Fibroblast of villous mesenchyme (primary cell): ENCODE results near the gene COX7A2L. TPM values are rescaled to one million over a fixed set of nuclear protein-coding genes. Genes with fewer than 3 reads are reported as not detected.
"Not testable (repeated sequence)": the region's sequence is repeated elsewhere in the genome, so short reads cannot be mapped to it uniquely, and the experiment has no call there.

Source experiments
- DNase-seq: peaks from one replicate; pipeline ENCODE4 v3.0.0-alpha.2; 2010; ENCODE audit warnings: low read depth
- H3K4me3 ChIP-seq: 2 replicates; pipeline ENCODE4 v1.5.1; 2011; ENCODE audit warnings: low read depth, mild to moderate bottlenecking, low read length
- total RNA-seq: library from RNA; depleted of rRNA; stranded (reverse); fragments of >200 nt; gene quantifications from 2 replicates; pipeline ENCODE4 v1.2.3, GENCODE V29; 2012
- TF ChIP-seq, protein P1 (sequence below): IDR thresholded peaks from 2 replicates; pipeline ENCODE4 v1.5.1; 2012; ENCODE audit warnings: low read depth, mild to moderate bottlenecking, low read length; ENCODE audit not compliant: insufficient read depth

COX7A2L gene
- total RNA-seq, 1 donor: 189 TPM

DNA sequence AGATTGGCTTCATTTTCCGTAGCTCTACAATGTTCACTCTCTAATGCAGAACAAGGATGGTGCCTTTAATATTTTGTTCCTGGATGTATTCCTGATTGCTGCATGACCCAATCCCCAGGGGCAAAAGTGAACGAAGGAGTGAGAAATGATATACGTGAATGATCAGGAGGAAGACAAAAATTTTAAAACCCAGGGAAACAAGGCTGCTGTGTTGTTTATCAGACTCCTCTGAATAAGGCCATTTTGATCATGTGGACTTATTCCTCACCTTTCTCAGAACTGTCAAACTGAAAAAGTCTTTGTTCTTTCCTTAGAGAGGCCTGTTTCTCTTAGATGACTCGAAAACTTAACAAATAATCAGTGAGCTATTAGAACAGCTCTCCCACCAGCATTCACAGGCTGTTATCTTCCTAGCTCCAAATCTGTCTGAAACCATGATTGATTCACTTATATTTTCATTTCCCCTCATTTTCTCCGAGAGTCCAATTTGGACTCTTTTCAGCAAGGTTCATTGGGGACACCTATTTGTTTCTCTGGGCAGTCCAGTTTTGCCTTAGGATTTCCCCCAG lies 29.5 kb upstream of the COX7A2L start:
- no peak overlapping the region for H3K4me3 ChIP-seq
- TF ChIP-seq, protein P1, sequence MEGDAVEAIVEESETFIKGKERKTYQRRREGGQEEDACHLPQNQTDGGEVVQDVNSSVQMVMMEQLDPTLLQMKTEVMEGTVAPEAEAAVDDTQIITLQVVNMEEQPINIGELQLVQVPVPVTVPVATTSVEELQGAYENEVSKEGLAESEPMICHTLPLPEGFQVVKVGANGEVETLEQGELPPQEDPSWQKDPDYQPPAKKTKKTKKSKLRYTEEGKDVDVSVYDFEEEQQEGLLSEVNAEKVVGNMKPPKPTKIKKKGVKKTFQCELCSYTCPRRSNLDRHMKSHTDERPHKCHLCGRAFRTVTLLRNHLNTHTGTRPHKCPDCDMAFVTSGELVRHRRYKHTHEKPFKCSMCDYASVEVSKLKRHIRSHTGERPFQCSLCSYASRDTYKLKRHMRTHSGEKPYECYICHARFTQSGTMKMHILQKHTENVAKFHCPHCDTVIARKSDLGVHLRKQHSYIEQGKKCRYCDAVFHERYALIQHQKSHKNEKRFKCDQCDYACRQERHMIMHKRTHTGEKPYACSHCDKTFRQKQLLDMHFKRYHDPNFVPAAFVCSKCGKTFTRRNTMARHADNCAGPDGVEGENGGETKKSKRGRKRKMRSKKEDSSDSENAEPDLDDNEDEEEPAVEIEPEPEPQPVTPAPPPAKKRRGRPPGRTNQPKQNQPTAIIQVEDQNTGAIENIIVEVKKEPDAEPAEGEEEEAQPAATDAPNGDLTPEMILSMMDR: no peak
- no peak for DNase-seq

DNA sequence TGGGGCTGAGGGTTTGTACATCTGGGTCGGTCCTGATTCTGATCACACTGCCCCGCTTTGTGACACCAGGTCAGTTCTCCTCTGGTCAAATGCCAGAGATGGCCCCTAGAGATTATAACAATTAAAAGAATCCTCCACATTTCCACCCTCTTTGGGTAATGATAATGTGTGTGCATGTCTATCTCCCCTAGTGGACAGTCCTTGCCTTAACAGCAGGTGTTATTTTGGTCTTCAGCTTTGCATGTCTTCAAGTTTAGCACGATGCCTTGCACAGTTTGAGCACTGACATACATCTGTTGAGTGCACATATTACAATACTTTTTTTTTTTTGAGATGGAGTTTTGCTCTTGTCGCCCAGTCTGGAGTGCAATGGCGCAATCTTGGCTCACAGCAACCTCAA lies 25.7 kb upstream of the COX7A2L start:
- no peak for DNase-seq
- H3K4me3 ChIP-seq: no peak overlapping the region
- TF ChIP-seq, protein P1: peak; percentile 57

DNA sequence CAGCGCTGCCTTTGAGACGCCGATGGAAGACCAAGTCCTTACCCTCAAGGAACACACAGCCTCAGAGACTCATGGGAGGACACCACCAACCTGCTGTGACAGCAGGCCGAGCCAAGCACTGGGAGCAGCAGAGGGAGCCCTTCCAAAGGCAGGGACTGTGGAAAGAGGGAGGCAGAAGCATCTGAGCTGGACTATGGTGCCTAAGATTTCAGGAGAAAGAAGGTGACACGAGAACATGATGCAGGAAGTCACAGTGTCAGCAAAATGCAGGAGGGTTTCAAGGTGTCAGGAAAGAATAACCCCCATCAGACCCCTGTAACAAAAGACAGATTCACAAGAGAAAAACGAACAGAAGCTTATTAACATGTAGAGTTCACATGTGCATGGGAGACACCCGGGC lies 24.2 kb upstream of the COX7A2L start:
- TF ChIP-seq, protein P1: peak; percentile 47
- peak; percentile 19 for DNase-seq
- no peak overlapping the region for H3K4me3 ChIP-seq

DNA sequence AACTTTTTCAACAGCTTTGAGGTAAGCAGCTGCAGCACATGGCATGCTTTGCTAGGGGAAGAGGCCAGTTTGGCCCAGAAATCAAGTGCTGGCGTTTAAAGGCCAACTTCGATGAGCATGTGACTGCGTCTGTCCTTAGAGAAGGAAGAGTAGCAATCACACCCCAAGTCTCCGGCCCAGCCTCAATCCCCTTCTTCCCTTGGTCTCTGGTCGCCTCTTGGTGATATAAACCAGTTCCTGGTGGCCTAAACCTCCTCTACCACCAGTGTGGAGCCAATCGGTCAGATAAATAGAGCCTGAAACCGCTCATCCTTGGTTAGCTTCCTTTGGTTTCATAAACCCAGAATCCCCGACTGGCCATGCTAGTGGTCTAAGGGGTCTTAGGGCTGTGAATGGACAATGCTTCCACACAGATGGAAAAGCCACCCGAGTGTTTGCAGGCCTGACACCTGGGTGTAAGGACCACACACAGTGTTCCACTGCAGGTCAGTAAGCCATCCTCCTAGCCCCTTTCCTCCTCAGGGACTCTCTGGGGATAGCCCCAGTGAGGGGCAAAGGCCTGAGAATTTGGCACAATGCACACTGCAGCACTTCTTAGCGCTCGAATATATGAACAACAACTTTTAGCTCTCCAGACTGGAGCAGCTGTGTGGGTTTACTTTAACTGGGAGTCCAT lies 23.0 kb upstream of the COX7A2L start:
- DNase-seq: no peak
- H3K4me3 ChIP-seq: no peak overlapping the region
- TF ChIP-seq, protein P1: no peak

DNA sequence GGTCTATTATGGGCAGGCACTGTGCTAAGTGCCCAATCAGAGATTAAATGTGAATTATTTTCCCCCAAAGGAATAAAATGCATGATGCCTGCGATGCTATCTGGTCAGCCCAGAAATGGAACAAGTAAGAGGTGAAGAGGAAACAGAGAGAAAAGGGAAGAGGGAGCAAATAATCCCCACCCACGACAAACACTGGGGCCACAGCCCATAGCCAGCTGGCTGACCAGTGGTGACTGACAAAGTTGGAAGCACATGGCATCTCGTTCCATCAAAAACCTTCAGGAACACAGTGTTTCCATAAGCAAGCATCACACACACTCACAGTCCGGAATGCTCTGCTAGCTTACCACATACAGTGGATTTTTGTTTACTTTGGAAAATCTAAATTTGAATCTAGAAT lies 21.1 kb upstream of the COX7A2L start:
- DNase-seq: no peak
- no peak overlapping the region for H3K4me3 ChIP-seq
- TF ChIP-seq, protein P1: no peak

DNA sequence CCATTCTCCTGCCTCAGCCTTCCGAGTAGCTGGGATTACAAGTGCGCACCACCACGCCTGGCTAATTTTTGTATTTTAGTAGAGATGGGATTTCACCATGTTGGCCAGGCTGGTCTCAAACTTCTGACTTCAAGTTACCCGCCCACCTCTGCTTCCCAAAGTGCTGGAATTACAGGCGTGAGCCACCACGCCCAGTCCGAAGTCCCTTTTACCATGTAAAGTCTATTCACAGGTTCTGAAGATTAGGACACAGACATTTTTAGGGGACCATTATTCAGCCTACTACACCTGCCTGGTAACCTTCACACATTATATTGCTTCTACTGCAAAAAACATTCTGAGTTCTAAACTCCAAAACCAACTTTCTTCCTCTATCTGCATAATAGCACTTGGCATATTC lies 19.0 kb upstream of the COX7A2L start:
- H3K4me3 ChIP-seq, DNase-seq: not testable (repeated sequence)

DNA sequence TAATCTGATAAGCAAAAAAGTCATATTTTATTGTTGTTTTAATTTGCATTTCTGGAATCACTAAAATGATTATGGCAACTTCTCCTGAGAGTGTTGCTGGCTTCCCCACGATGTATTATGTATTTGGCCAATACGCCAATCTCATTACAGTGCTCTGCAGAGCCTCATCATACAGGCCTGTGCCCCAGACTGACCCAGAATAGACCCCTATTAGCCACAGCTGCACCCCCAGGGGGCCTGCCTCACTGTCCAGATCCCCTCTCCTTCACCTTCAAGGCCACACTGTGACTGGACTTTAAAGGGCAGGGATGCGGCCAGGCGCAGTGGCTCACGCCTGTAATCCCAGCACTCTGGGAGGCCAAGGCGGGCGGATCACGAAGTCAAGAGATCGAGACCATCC lies 17.4 kb upstream of the COX7A2L start:
- TF ChIP-seq, protein P1: no peak
- DNase-seq: no peak
- no peak overlapping the region for H3K4me3 ChIP-seq
